ENCODE results near the gene CPA5.

Gene CPA5

GRCh38 chr7:130380861-130381455 is 36.3 kb downstream of the CPA5 start:
- DNase-seq, result no peak

DNA sequence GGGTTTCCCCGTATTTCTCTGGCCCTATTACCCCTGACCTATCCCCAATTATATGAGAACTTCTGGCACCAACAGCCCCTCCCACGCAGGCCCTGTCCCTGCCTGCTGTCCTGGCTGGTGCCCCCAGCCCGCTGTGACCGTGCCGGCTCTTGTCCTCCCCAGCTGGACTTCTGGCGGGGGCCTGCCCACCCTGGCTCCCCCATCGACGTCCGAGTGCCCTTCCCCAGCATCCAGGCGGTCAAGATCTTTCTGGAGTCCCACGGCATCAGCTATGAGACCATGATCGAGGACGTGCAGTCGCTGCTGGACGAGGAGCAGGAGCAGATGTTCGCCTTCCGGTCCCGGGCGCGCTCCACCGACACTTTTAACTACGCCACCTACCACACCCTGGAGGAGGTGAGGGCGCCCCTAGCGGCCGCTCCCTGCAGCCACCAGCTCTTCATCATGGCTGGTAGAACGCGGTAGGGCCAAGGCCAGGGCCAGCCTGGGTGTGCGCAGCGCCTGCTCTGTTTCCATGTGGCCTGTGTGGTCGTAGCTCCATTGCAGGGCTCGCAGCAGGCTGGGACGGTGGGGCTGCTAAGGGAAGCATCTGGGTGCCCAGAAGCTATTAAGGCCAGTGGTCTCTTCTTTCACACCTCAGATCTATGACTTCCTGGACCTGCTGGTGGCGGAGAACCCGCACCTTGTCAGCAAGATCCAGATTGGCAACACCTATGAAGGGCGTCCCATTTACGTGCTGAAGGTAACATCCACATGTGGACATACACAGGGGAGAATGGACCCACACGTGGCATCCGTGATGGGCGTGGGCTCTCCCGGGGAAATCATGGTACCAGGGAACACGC is 37.1 kb downstream of the CPA5 start:
- no peak for DNase-seq

GRCh38 chr7:130383187-130383980 is 38.8 kb downstream of the CPA5 start:
- no peak for DNase-seq

GRCh38 chr7:130384371-130384801 is 39.8 kb downstream of the CPA5 start:
- DNase-seq, result no peak

- DNase-seq, result no peak
These were observed 40.4 kb downstream of the CPA5 start for GRCh38 chr7:130384841-130385599.

GRCh38 chr7:130385600-130386066 is 41.0 kb downstream of the CPA5 start:
- no peak for DNase-seq

- DNase-seq, result no peak
These were observed 42.3 kb downstream of the CPA5 start for GRCh38 chr7:130386876-130387275.

- no peak for DNase-seq
These were observed 42.7 kb downstream of the CPA5 start for GRCh38 chr7:130387306-130387627.

- no peak for DNase-seq
These were observed 43.2 kb downstream of the CPA5 start for GRCh38 chr7:130387628-130388403.

- DNase-seq, result no peak
These were observed 44.1 kb downstream of the CPA5 start for GRCh38 chr7:130388671-130389070.

DNA sequence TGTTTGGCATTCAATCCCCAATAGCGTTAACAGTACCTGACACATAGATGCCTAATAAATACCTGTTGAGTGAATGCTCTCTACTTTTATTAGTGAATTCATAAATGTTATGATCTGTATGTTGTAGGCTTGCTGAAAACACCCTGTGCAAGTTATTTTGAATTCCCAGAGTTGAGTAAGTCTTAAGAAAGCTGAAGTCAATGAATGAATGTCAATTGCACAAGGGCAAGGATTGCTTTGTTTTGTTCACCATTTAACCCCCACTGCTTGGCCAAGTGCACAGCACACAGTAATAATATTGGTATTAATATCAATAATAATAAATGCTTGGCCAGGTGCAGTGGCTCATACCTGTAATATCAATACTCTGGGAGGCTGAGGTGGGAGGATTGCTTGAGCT is 45.9 kb downstream of the CPA5 start:
- DNase-seq, result no peak

DNA sequence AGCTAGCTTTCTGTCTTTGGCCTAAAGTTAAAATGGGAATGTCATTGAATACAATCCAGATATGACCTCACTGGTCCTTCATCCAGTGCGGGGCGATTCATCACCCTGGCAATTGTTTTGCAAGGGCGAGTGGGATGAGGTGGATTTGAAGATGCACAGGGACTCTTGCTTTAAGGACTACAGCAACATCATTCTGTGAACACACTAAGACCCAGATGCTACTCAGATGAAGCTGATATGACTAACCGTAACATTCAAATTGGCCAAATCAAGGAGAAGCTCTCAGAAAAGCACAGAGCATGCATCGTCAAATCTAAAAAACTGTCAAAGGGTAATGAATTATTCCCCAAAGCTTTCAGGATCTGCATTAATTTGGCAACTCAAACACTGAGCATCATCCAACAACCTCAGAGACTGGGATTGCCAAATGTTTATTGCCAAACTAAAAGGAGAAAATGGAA is 48.5 kb downstream of the CPA5 start:
- no peak for DNase-seq

GRCh38 chr7:130393841-130394411 is 49.3 kb downstream of the CPA5 start:
- DNase-seq, result no peak

GRCh38 chr7:130394421-130395195 is 50.0 kb downstream of the CPA5 start:
- DNase-seq, result no peak

DNA sequence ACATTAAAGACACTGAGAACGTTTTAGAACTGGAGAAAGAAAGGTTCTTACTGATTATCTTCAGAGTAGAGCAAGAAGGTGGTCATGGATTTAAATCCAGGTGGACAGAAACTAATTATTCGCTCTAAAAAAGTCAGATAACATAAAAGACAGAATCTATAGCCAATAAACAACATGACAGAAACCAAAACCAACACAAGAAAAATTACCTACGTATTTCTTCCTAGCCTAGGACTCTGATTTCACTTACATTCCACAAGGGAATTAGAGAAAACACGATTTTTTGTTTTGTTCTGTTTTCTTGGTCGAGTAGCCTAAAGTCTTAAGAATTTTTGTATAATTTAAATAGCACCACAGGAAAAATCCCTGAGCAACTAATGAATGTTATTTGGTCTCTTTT is 50.8 kb downstream of the CPA5 start:
- no peak for DNase-seq

GRCh38 chr7:130396109-130396508 is 51.5 kb downstream of the CPA5 start:
- no peak for DNase-seq

GRCh38 chr7:130397051-130397757 is 52.6 kb downstream of the CPA5 start:
- no peak for DNase-seq

DNA sequence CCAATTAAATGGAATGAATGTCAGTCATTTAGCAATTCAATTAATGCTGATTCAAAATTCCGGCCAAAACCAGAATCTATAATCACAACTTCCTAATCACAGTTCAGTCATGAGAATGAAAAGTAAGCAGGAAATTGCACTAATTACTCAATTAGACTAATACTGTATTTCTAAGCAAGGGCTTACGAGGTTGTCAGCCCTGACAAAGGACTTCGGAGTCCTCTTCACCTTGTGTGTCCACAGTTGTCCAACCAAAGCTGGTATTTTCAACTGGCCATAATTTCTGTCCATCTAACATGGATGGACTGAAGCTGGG is 53.1 kb downstream of the CPA5 start:
- DNase-seq, result peak; percentile 56

DNA sequence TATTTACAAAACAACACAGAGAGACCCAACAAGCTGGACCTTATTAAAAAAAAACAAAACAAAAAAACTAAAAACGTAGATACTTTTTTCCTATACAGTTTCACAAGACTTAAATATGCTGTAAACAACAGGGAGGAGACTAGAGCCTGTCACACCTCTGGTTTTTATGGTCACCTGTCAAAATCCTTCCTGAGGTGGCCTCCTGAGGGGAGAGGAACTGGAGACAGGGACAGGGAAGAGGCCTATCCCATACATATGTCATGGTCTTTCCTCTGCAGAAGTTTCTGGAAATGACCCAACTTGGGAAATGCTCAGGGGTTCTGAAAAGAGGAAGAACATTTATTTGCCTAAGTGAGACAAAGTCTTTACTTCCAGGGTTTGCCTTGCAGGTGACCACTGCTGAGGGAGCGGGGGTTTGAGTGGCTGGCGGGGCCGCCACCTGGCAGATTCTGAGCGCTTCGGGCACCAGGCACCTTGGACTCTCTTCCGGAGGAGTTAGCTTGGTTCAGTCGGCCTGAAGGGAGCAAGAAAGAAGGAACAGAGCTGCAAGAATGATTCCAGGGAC is 54.0 kb downstream of the CPA5 start:
- DNase-seq, result no peak

DNA sequence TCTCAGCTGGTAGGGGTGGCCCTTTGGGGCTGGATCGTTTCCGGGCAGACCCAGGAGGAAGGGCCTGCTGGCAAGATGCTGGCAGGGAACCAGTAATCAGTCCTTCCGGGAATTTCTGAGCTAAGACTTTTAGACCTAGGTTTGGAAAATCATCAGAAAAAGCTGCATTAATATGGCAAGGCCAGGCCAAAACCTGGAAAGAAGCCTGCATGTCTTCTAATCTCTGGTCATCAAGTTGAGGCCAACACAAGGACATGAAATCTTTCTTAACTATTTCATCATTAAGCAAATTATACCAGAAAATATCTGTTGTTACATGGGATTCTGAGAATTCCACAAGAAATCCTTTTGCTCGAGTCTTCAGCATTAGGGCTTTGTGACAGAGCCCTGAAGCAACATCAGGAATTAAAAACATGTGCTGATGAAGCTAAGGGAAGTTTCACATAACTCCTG is 55.5 kb downstream of the CPA5 start:
- no peak for DNase-seq

All from NCI-H2081 treated with DMSO at 0.1 percent for 48 hours (cell line).